ENCODE data around the gene DDIT3.

DNA sequence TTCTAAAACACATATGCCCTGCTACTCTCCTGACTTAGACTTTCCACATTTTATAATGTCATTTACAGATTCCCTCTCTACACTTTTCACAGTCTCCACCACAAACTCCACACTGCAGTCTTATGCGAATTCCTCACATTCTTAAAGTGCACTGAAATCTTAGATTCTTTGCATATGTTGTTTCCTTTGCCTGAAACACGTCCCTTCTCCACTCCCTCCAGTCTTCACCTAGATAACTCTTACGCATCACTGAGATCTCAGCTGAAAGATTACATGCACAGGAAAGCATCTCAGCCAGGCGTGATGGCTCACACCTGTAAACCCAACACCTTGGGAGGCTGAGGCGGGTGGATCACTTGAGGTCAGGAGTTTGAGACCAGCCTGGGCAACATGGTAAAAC is 36.8 kb downstream of the DDIT3 start:
- TF ChIP-seq EZH2 (IDR thresholded peaks at IDR 0.05; ENCODE audit: insufficient read depth, poor library complexity, severe bottlenecking) (no peak), EZH2phosphoT487 (IDR thresholded peaks at IDR 0.05; ENCODE audit: insufficient read depth, low read depth) (no peak)

All from GM23248 (cell line).